ENCODE results near the gene AMBP. TPM values are rescaled to one million over a fixed set of nuclear protein-coding genes. Genes with fewer than 3 reads are reported as not detected.
"Not testable (repeated sequence)": the region's sequence is repeated elsewhere in the genome, so short reads cannot be mapped to it uniquely, and the experiment has no call there.

Gene AMBP
- total RNA-seq, 1 experiment from 2014 or later, result 0.20 TPM

DNA sequence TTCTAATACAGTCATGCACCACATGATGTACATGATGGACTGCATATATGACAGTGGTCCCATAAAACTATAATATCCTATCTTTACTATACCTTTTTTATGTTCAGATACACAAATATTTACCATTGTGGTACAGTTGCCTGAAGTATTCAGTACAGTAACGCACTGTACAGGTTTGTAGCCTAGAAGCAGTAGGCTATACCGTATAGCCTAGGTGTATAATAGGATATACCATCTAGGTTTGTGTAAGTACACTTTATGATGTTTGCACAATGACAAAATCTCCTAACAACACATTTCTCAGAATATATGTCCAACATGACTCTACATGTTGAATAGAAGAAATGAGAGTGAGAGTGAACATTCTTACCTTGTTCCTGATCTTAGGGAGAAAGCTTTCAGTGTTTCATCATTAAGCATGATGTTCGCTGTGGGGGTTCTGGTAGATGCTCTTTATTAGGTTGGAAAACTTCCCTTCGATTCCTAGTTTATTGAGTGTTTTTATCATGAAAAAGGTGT, 31.8 kb downstream of the AMBP start:
- Mint-ChIP-seq H3K9me3 (no peaks in the 10 kb centered on the region), H3K4me1 (0 out of 4 replicates have a peak, but pooled peaks cover 0 to 3% of the 10 kb centered on the region in 2 experiments), H3K36me3 (ENCODE audit: insufficient read depth in 1 of 3, low read depth in 3 of 3) (peaks cover 18 to 36% (median 35%) of the 10 kb centered on the region in 3 experiments; a peak in 6 of 7 replicates), H3K27me3 (ENCODE audit: low read depth) (no peaks in the 10 kb centered on the region), H3K4me3 (no peak overlapping the region), H3K27ac (no peak overlapping the region)
- H3K9me3 ChIP-seq (ENCODE audit: control insufficient read depth, low read depth, low read length), result no peaks in the 10 kb centered on the region
- H2BK12ac ChIP-seq (ENCODE audit: insufficient read length, low read depth, low read length), result no peak overlapping the region
- no peak overlapping the region for H3K27ac ChIP-seq (ENCODE audit: insufficient read length, low read depth, low read length)
- H3K79me2 ChIP-seq (ENCODE audit: insufficient read depth, low read length), result no peaks in the 10 kb centered on the region
- no peak overlapping the region for H3K23ac ChIP-seq (ENCODE audit: insufficient read length, low read depth, low read length)
- H3K9ac ChIP-seq (ENCODE audit: extremely low read depth, insufficient read length, low read length), result no peak overlapping the region
- WGBS (ENCODE audit: extremely low coverage, insufficient read length, low lambda C conversion rate), result no CpG with 5 or more reads among the region's 4 CpGs
- no peak overlapping the region for H2BK5ac ChIP-seq (ENCODE audit: insufficient read length, low read length)
- H2AK5ac ChIP-seq (ENCODE audit: insufficient read length, low read length), result no peak overlapping the region
- H2BK20ac ChIP-seq (ENCODE audit: low read depth, low read length, poor library complexity, severe bottlenecking), result no peak overlapping the region
- no peak overlapping the region for H3K14ac ChIP-seq (ENCODE audit: insufficient read depth, low read length)
- H2AFZ ChIP-seq (ENCODE audit: low read length), result no peak overlapping the region
- no peak overlapping the region for H3K4me2 ChIP-seq (ENCODE audit: insufficient read depth, insufficient read length, low read length)
- no peak for TF ChIP-seq CTCF (conservative IDR thresholded peaks at IDR 0.05)
- no peak for DNase-seq
- H4K91ac ChIP-seq (ENCODE audit: insufficient read length, low read depth, low read length), result no peak overlapping the region
- H3K18ac ChIP-seq (ENCODE audit: insufficient read length, low read depth, low read length), result no peak overlapping the region
- H3T11ph ChIP-seq (ENCODE audit: low read length), result no peak overlapping the region
- H3K23me2 ChIP-seq (ENCODE audit: insufficient read length, low read depth, low read length, poor library complexity, severe bottlenecking), result no peaks in the 10 kb centered on the region
- H4K20me1 ChIP-seq (ENCODE audit: control insufficient read depth, insufficient read depth, insufficient read length), result no peaks in the 10 kb centered on the region
- no peak overlapping the region for H3K4ac ChIP-seq (ENCODE audit: low read depth, low read length)
- no peak overlapping the region for H4K5ac ChIP-seq (ENCODE audit: insufficient read length, low read depth, low read length)
- H2BK120ac ChIP-seq (ENCODE audit: low read depth, low read length, poor library complexity, severe bottlenecking), result no peak overlapping the region
- H4K8ac ChIP-seq (replicated peaks; ENCODE audit: insufficient read length, low read depth, low read length), result no peak overlapping the region
- H3K56ac ChIP-seq (ENCODE audit: insufficient read length, low read depth, low read length), result no peak overlapping the region
- H3K27me3 ChIP-seq (ENCODE audit: insufficient read depth, low read length), result no peaks in the 10 kb centered on the region
- no peaks in the 10 kb centered on the region for H3K79me1 ChIP-seq (ENCODE audit: insufficient read depth, low read depth, low read length, poor library complexity, severe bottlenecking)
- no peaks in the 10 kb centered on the region for H3K4me1 ChIP-seq (ENCODE audit: insufficient read depth, low read length)
- no peak overlapping the region for H2BK15ac ChIP-seq (ENCODE audit: low read depth, low read length)

DNA sequence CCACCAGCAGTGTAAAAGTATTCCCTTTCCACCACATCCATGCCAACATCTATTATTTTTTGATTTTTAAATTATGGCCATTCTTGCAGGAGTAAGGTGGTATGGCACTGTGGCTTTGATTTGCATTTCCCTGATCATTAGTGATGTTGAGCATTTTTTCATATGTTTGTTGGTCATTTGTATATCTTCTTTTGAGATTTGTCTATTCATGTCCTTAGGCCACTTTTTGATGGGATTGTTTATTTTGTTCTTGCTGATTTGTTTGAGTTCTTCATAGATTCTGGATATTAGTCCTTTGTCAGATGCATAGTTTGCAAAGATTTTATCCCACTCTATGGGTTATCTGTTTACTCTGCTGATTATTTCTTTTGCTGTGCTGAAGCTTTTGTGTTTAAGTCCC, 34.4 kb downstream of the AMBP start:
- not testable (repeated sequence) for H2BK12ac ChIP-seq (ENCODE audit: insufficient read length, low read depth, low read length); H3K27me3 ChIP-seq (ENCODE audit: insufficient read depth, low read length); H3K56ac ChIP-seq (ENCODE audit: insufficient read length, low read depth, low read length); H2BK20ac ChIP-seq (ENCODE audit: low read depth, low read length, poor library complexity, severe bottlenecking); H3K23ac ChIP-seq (ENCODE audit: insufficient read length, low read depth, low read length); H3K79me1 ChIP-seq (ENCODE audit: insufficient read depth, low read depth, low read length, poor library complexity, severe bottlenecking); H2AK5ac ChIP-seq (ENCODE audit: insufficient read length, low read length); H3K4ac ChIP-seq (ENCODE audit: low read depth, low read length); H2BK15ac ChIP-seq (ENCODE audit: low read depth, low read length); H3K4me1 Mint-ChIP-seq; H3K27ac ChIP-seq (ENCODE audit: insufficient read length, low read depth, low read length); H3K14ac ChIP-seq (ENCODE audit: insufficient read depth, low read length); H3K27me3 Mint-ChIP-seq (ENCODE audit: low read depth); H3K23me2 ChIP-seq (ENCODE audit: insufficient read length, low read depth, low read length, poor library complexity, severe bottlenecking); DNase-seq; H3K9me3 ChIP-seq (ENCODE audit: control insufficient read depth, low read depth, low read length); H3T11ph ChIP-seq (ENCODE audit: low read length); H3K27ac Mint-ChIP-seq; H3K18ac ChIP-seq (ENCODE audit: insufficient read length, low read depth, low read length); H2BK5ac ChIP-seq (ENCODE audit: insufficient read length, low read length); H3K4me3 Mint-ChIP-seq; H4K20me1 ChIP-seq (ENCODE audit: control insufficient read depth, insufficient read depth, insufficient read length); H2BK120ac ChIP-seq (ENCODE audit: low read depth, low read length, poor library complexity, severe bottlenecking); H3K79me2 ChIP-seq (ENCODE audit: insufficient read depth, low read length); H4K91ac ChIP-seq (ENCODE audit: insufficient read length, low read depth, low read length); H3K4me1 ChIP-seq (ENCODE audit: insufficient read depth, low read length); H3K9ac ChIP-seq (ENCODE audit: extremely low read depth, insufficient read length, low read length); H3K4me2 ChIP-seq (ENCODE audit: insufficient read depth, insufficient read length, low read length); H2AFZ ChIP-seq (ENCODE audit: low read length); H4K5ac ChIP-seq (ENCODE audit: insufficient read length, low read depth, low read length); H3K9me3 Mint-ChIP-seq; H4K8ac ChIP-seq (replicated peaks; ENCODE audit: insufficient read length, low read depth, low read length)
- H3K36me3 Mint-ChIP-seq (ENCODE audit: insufficient read depth in 1 of 3, low read depth in 3 of 3), result peaks cover 3 to 16% (median 11%) of the 10 kb centered on the region in 3 experiments; a peak in 6 of 7 replicates
